Gastrocnemius medialis (tissue), 4 donors: ENCODE measurements around the gene ARHGAP40.

Experiments used
- POLR2A ChIP-seq, 2 donors: fragments of 450-650 bp; IDR thresholded peaks; one replicate each; pipeline ENCODE4 v1.6.1; 2017; ENCODE audit warnings: antibody characterized with exemption in 2 of 2, mild to moderate bottlenecking in 2 of 2, moderate library complexity in 2 of 2
- TF ChIP-seq, protein P1 (sequence below), 5 experiments: fragments of 450-650 bp in 3 of 5; fragments of 200-600 bp in 2 of 5; sonication (generic) in 2 of 5; IDR thresholded peaks in 4 of 5; conservative IDR thresholded peaks in 1 of 5; 1 replicate in 4 of 5; 2 replicates in 1 of 5; pipeline ENCODE4 v1.5.1; 2016 to 2019; ENCODE audit warnings: antibody characterized with exemption in 5 of 5, mild to moderate bottlenecking in 3 of 5, moderate library complexity in 3 of 5

- TF ChIP-seq, protein P1, sequence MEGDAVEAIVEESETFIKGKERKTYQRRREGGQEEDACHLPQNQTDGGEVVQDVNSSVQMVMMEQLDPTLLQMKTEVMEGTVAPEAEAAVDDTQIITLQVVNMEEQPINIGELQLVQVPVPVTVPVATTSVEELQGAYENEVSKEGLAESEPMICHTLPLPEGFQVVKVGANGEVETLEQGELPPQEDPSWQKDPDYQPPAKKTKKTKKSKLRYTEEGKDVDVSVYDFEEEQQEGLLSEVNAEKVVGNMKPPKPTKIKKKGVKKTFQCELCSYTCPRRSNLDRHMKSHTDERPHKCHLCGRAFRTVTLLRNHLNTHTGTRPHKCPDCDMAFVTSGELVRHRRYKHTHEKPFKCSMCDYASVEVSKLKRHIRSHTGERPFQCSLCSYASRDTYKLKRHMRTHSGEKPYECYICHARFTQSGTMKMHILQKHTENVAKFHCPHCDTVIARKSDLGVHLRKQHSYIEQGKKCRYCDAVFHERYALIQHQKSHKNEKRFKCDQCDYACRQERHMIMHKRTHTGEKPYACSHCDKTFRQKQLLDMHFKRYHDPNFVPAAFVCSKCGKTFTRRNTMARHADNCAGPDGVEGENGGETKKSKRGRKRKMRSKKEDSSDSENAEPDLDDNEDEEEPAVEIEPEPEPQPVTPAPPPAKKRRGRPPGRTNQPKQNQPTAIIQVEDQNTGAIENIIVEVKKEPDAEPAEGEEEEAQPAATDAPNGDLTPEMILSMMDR (IDR thresholded peaks at IDR 0.05 in 4 of 5, conservative IDR thresholded peaks at IDR 0.05 in 1 of 5), result no peak
- no peak for TF ChIP-seq POLR2A (IDR thresholded peaks at IDR 0.05)
Observed at GRCh38 chr20:38563802-38564431, 37.7 kb upstream of the ARHGAP40 start.
